ENCODE results near the gene TACR1.
A peak's percentile ranks its signal among the peaks of the same experiment; 100 is the strongest.

Gene TACR1

GRCh38 chr2:75142081-75142480 is 57.2 kb downstream of the TACR1 start:
- no peak for DNase-seq

DNA sequence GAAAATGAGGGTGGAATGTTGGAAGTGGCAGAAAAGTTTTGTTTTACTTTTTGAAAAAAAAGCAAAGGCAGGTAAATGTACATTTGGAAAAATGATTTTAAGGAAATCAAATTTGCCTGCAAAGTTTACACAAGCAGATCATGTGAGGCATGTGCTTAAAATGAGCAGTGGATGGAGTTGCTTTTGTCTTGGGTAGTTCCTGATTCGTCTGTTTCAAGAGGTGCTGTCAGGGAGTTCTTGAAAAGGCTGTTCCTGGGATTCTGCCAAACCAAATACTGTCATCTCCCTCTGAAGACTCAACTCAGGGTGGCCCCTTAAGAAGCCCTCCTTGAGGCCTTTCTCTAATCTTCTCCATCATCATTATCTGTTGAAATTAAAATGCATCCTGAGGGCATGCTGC is 59.0 kb downstream of the TACR1 start:
- no peak for DNase-seq

GRCh38 chr2:75139171-75139570 is 60.1 kb downstream of the TACR1 start:
- no peak for DNase-seq

DNA sequence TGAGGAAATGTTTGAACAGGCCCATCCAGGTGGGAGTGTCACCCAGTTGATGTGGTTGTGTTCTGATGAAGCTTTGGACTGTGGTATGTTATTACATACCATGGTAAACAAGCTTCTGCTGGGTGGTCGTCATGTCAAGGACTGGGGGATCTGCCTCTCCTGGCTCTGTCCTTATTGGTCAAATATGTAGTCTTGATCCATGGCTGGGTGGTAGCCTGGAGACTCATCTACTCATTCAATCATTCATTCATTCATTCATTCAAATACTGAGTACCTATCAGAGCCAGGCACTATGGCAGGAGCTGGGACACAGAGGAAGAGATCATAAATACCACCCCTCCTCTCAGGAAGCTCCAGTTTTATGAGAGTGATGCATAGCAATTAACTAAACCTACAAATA is 60.8 kb downstream of the TACR1 start:
- DNase-seq, result no peak

- no peak for DNase-seq
Measured at GRCh38 chr2:75135776-75136400, 63.4 kb downstream of the TACR1 start.

DNA sequence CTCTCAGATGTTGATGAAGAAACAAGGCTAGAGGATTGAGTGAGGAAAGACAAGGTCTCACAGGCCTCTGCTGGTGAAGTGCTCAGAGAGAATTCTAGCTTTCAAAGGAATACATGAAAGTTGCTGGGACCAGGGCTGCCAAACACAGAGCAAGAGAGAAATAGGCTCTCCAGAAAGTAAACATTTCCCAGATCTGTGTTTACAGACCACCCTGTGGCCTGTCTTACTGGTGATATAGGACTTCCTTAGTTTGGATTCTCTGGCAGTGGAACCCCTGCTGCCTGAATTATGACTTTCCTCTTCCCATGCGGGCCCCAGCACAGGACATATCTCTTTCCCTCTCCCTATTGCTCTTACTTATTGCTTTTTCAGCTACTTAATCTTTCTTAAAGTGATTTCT is 64.5 kb downstream of the TACR1 start:
- no peak for DNase-seq

- DNase-seq, result no peak
Measured at GRCh38 chr2:75133621-75134570, 65.4 kb downstream of the TACR1 start.

DNA sequence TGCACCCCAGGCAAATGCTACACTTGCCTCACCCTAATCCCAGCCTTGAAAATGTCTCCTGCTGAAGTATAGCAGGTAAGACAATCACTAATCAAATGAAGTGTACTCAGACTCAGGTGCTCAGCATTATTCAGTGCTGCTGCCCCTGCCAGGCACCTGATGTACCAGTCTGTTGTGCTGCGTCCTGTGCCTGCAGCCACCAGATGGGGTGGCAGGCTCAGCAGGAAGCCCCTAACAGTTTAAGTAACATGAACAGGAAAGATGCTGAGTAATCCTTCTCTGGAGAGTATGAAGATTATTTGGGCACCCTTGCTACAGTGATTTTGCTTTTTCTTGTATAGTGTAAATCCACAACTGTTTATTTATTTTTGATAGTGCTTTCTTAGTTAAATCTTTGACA is 69.1 kb downstream of the TACR1 start:
- DNase-seq, result peak in 1 of 2 experiments; percentile 26

- DNase-seq, result no peak
Measured at GRCh38 chr2:75123876-75124275, 75.4 kb downstream of the TACR1 start.

- no peak for DNase-seq
Measured at GRCh38 chr2:75113231-75113869, 86.0 kb downstream of the TACR1 start.

DNA sequence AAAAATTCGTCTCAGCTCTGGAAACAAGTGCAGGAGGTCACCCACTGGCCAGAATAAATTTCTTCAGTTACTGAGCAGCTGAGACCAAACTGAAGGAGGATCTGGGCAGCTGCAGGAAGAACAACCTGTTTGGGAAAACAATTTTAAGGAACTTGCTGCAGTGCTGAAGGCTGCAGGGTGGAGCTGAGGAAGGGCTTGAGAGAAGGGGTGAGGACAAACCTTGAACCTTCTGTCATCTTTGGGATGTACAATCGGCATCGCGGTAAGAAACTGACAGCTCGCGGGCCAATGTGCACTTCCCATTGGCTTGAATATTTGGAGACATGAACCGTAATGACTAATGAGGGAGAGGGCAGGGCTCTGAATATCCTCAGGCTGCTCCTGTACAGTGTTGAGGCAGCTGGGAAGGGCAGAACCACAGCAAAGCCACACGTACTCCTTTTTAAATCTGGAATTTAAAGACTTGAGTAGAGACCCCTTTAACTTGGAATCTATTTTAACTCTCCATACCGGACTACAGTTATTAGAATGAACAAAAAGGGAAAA is 90.3 kb downstream of the TACR1 start:
- peak; percentile 43 to 53 for DNase-seq

GRCh38 chr2:75102011-75102410 is 97.3 kb downstream of the TACR1 start:
- no peak for DNase-seq

DNA sequence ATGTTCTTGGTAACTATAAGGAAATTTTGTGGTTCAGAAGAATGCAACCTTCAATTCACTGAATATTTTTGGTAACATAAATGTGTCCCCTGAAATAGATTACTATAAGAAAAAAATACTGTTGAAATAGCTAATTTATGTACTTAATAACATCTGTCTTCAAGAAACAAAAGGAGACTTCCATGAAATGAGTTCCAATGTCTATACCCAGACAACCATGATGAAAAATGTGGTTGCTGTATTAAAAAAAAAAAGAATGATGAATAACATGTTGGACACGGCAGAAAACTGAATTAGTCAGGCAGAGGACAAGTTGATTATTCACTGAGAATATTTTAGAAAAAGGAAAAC is 98.5 kb downstream of the TACR1 start:
- DNase-seq, result no peak

DNA sequence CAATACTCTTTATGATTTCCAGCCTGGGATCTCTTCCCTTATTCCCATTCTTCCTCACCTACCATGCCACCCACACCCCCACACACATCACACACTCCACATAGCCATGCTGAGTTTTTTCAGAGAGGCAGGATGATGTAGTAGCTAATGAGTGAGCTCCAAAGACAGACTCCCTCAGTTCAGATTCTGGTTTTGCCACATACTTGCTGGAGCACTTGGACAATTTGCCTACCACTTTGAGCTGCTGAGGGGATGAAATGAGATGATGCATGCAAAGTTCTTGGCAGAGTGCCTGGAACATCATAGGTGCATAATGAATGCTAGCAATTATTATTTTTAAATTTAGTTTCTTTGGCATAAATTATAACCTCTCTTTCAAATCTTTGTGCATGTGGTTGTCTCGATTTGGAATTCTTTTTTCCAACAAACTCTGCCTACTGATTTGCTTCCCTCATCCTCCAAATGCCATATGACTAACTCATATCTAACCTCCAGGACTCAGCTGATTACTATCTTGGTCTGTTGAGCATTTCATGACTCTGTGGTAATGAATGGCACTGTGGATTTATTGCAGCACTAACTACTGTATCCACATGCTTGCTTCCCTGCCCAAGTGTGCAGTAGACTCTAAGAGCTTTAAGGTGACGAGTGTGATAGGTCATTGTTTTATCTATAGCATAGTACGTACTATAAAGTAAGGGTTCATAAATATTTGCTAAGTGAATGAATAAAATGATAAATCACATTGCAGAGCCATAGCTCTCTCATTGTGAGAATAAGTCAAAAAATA is 99.1 kb downstream of the TACR1 start:
- DNase-seq, result no peak

GRCh38 chr2:75099521-75099922 is 99.8 kb downstream of the TACR1 start:
- no peak for DNase-seq

- DNase-seq, result no peak
Measured at GRCh38 chr2:75098856-75099255, 100.5 kb downstream of the TACR1 start.

GRCh38 chr2:75097831-75098230 is 101.5 kb downstream of the TACR1 start:
- DNase-seq, result no peak

DNA sequence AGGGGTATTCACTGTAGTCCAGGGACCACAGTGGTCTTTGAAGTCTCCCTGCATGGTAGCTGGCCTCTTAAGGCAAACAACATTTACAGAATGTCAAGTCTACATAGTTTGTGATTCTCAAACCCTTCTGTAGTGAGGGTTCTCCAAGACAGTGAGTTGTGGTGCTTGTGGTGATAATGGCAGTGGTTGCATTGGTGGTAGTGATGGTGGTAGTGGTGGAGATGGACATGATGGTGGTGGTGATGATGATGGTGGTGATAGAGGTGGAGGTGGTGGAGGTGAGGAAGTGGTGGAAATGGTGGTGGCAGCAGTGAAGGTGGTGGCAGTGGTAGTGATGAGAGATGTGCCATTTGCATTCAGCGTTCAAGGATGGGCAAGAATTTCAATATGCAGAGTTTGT is 104.9 kb downstream of the TACR1 start:
- DNase-seq, result no peak

GRCh38 chr2:75090770-75091515 is 108.4 kb downstream of the TACR1 start:
- no peak for DNase-seq

DNA sequence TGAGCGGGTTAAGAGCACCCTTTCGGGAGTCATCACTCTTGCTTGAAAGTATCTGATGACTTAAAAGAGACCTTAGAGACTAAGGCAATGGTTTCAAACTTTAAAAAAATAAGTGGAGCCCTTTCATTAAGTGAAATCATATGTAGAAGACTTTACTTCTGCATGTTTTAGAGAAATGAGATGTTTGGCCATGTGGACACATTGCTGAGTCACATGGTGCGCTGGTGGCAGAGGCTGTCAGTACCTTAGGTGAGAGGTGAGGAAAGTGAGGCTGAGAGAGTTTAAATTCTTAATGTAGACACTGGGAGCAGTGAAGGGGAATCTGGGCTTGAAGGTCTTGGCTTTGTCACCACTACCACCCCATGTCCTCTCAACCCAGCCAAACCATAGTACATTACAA is 109.8 kb downstream of the TACR1 start:
- DNase-seq, result no peak

DNA sequence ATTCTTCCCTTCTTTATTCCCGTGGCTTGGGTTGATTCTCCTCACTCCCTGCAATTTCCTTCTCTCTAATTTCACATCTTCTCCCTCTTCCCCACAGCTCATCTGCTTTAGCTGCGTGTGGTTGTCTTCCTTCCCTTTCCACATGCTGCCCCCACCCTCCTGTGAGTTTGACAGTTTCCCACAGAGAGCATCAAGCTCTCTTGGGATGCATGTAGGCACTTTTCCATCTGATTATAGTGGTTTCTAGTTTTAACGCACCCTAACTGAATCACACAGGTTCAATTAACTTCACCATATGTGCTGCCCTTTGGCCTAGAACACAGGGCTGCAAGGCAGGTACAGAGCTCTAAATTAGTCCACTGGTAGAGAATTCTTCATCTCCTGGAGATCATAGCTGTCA is 110.5 kb downstream of the TACR1 start:
- no peak for DNase-seq

DNA sequence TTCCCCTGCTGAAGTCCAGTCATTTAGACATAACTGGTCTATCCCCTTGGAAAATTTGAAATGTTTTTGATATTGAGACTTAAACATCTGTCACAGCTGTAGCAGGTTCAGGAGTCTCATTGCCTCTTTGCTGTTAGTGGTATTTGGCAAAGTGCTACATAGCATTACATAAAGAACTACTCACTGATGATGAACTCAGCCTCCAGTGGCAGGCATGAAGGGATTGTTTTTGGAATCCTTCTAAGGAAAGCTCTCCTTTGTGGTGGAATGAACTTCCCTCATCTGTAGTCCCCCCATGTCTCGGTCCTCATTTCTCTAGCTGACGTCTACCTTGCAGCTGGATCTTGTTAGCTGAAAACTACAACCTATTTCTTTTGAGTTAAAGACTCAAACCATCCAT is 111.6 kb downstream of the TACR1 start:
- no peak for DNase-seq
